GM18502 (cell line): Measurements from ENCODE around the gene ROCK2.
"Not testable (repeated sequence)": the region's sequence is repeated elsewhere in the genome, so short reads cannot be mapped to it uniquely, and the experiment has no call there.

Experiments used
- ATAC-seq: cut with Tn5 transposase; IDR thresholded peaks from one replicate; pipeline ENCODE4 v1.9.1; 2021; ENCODE audit warnings: mild to moderate bottlenecking; ENCODE audit not compliant: unreplicated experiment, poor library complexity

ROCK2 gene

DNA sequence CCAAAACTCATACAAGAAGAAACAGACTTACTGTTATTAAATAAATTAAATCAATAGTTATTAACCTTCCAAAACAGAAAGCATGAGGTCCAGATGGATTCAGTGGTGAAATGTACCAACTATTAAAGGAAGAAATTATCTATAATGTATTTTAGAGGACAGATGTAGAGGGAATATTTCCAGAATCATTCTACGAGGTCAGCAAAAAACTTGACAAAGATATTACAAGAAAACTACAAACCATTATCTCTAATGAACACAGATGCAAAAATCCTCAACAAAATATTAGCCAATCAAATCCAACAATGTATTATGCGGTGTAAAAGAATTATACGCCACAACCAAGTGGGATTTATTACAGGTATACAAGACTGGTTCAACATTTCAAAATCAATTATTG, 63.7 kb downstream of the ROCK2 start:
- ATAC-seq: no peak

DNA sequence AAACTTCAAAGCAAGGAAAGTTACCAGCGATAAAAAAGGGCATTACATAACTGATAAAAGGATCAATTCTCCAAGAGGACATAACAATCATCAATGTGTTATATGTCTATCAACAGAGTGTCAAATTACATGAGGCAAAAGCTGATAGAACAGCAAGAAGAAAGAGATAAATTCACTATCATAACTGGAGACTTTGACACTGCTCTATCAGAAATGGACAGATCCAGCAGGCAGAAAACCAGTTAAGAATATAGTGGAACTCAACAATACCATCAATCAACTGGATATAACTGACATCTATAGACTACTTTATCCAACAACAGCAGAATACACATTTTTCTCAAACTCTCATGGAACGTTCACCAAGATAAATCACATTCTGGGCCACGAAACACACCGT, 65.0 kb downstream of the ROCK2 start:
- ATAC-seq: no peak

DNA sequence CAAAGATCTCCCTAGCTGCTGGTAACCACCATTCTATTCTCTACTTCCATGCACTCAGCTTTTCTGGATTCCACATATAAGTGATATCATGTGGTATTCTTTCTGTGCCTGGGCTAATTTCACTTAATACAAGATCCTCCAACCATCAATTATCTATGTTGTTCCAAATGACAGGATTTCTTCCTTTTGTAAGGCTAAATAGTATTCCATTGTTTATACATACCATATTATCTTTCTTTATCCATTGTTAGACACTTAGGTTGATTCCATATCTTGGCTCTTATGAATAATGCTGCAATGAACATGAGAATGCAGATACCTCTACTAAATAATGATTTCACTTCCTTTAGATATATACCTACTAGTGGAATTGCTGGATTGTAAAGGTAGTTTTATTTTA, 66.2 kb downstream of the ROCK2 start:
- ATAC-seq: no peak

DNA sequence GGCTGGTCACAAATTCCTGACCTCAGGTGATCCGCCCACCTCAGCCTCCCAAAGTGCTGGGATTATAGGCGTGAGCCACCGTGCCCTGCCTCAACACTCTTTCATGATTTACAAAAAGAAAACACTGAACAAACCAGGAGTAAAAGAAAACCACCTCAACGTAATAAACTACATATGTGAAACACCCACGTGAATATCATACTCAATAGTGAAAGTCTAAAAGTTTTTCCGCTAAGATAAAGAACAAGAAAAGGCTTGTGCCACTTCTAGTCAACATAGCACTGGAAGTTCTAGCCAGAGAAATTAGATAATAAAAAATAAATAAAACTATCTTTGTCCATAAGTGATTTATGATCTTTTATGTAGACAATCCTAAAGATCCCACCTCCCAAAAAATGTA, 68.5 kb downstream of the ROCK2 start:
- no peak for ATAC-seq

DNA sequence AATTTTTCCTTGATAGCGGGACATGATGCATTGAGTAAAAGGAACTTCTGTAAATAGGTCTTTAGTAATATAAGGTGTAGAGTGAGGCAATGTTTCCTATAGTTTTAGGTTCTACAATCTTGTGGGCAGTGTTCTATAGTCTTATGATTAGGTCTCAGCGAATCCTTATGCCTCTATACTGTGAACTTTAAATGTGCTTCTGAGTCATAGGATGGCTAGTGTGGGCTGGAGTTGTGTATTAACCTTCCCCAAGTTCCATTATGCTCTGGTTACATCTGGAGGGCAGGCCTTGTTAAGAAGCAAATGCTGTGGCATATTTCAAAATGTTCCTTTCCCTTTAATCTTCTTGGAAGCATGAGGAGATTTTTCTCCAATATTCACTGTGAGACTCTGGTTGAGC, 73.5 kb downstream of the ROCK2 start:
- ATAC-seq: no peak

DNA sequence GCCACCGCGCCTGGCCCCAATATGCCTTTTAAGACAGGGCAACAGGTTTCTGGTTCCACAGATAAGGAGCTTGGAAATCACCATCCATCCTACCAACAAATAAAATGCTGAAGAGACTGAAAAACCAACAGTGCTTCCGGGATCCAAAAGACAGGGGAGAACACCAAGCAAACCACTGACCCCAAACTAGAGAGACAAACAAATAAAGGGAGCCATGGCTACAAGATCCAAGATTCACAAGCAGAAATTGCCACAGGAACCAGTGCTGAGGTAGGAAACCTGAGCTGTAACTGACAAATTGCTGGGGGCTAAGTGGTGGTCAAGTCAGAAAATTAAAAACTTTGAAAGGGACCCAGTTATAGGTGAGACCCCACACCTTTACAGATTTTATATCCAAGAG, 76.5 kb downstream of the ROCK2 start:
- ATAC-seq: no peak

DNA sequence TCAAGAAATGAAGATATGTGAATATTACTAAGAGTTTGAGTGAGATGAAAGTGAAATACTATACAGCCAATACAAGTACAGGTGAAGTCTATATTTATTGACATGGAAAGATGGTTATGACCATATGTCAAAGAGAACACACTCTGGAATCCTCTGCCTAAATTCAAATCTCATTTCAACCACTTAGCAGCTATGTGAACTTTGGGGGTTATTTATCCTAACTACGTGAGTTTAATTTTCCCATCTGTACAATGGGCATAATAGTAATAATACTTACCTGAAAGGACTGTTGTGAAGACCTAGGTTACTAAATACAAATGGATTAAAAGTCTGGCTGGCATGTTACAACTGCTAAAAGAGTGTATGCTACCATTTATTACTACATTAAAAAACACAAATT, 79.6 kb downstream of the ROCK2 start:
- no peak for ATAC-seq

DNA sequence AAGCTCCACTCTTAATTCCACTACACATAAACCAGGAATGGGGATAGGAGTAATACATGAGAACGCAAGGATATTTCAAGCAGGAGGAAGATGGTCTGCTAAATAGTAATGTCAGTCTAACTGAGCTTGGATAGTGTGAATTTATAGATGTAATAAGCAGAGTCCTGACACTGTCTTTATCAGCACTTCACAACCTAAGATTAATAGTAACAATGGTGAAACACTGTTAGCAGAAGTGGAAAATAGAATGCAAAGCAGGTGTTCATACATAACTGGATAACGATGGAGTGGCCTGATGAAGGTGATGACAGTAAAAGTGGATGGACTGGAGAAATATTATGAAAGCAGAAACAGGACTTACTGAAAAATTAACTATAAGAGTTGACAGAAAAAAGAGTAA, 80.4 kb downstream of the ROCK2 start:
- ATAC-seq: no peak

DNA sequence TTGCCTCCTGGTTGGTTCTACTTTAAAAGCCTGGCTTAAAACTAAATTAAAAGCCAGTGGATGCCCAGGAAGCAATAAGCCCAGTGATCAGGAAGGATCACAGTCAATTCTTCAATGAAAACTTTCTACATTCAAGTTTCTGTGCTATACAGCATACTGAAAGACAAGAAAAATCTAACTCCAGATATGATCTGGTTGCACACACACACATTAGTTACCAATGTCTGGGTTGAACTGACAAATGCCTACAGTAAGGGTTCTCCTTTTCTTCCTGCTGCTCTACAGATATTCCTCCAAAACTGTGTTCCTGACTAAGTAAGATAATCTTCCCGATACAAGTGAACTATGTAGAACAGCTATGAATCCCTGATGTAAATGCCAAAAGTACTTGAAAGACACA, 81.3 kb downstream of the ROCK2 start:
- ATAC-seq: no peak

DNA sequence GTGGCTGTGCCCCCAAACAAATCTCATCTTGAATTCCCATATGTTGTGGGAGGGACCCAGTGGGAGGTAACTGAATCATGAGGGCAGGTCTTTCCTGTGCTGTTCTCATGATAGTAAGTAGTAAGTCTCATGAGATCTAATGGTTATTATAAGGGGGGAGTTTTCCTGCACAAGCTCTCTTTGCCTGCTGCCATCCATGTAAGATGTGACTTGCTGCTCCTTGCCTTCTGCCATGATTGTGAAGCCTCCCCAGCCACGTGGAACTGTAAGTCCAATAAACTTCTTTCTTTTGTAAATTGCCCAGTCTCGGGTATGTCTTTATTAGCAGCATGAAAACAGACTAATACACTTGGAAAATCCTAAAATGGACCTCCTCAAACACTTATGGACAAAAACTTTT, 82.0 kb downstream of the ROCK2 start:
- not testable (repeated sequence) for ATAC-seq

DNA sequence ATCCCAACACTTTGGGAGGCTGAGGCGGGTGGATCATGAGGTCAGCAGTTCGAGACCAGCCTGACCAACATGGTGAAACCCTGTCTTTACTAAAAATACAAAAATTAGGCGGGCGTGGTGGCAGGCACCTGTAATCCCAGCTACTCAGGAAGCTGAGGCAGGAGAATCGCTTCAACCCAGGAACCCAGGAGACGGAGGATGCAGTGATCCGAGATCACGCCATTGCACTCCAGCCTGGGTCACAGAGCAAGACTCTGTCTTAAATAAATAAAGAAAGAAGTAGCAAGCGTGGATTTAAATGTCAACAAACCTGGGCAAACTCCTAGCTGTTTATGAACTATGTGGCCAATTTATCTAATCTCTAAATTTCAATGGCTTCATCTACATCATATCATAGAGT, 82.9 kb downstream of the ROCK2 start:
- ATAC-seq: not testable (repeated sequence)

DNA sequence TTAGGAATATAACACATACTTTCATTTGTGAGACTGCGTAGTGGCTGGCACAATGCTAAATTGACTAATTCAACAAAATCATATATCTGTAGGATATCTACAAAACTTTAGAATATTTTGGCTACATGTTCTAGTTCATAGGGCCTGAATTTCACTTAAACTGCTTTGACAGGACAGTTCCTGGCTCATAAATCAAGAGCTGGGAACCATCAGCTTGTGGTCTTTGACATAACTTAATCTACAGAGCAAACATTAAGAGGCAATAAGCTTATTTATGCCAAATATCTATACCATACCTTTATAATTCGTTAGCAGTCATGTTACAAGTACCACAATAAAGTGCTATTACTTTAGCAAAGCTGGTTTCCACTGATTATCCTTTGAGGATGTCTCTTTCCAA, 83.5 kb downstream of the ROCK2 start:
- ATAC-seq: no peak

DNA sequence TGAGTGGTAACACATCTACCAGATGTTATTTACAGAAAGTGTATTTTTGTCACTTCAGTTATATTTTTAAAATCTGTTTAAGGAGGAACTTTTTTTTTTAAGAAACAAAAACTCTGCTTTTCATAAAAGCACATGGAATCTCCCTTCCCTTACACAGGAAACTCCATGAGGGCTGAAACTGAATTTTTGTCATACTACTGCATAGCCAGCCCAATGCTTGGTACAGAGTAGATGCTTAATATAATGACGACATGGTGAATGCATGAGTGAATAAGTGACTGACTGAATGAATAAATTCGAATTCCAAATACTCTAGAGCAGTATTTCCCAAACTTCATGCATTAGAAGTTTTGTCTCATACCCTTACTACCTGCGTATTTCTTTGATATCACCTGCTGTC, 86.5 kb downstream of the ROCK2 start:
- no peak for ATAC-seq

DNA sequence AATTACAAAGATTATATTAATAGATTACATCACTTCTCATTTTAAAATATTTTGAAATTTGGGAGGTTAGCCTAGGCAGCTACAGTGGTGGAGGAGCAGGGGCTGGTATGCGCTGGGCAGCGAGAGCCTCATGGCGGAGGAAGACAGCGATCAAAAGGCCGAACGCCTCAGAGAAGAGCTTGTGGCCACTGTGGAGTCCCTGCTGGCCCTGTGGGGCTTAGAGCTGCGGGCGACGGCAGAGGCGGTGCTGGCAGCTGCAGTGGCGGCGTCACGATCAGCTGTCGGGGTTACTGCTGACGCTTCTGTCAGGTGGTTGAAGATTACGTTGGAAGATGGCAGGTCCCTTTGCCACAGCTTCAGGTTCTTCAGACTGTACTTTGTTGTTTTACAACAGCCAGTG, 87.4 kb downstream of the ROCK2 start:
- no peak for ATAC-seq

DNA sequence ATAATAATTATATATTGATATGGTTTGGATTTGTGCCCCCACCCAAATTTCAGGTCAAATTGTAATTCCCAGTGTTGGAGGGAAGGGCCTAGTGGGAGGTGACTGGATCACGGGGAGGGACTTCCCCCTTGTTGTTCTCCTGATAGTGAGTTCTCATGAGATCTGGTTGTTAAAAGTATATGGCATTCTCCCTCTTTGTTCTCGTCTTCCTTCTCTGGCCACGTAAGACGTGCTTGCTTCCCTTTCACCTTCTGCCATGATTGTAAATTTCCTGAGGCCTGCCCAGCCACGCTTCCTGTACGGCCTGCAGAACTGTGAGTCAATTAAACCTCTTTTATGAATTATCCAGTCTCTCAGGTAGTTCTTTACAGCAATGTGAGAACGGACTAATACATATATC, 88.3 kb downstream of the ROCK2 start:
- no peak for ATAC-seq

DNA sequence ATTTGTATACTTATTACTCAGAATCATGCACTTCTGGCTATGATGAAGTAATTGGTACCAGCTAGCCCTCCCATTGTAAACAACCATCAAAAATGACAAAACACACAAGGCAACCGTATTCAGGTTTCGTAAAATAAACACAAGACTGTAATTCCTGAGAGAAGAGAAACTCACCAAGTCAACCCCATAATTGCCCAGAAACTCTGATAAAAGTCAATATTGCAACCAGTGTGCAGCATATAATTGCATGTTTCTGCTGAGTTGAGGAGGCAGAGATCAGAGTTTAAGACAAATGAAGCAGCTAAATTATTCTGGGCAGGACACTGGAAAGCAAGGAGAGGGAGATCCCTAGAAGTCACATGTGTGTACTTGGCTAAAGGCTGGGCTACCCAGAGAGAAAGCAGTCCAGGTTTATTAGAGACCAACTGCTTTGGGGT, 90.3 kb downstream of the ROCK2 start:
- ATAC-seq: no peak

DNA sequence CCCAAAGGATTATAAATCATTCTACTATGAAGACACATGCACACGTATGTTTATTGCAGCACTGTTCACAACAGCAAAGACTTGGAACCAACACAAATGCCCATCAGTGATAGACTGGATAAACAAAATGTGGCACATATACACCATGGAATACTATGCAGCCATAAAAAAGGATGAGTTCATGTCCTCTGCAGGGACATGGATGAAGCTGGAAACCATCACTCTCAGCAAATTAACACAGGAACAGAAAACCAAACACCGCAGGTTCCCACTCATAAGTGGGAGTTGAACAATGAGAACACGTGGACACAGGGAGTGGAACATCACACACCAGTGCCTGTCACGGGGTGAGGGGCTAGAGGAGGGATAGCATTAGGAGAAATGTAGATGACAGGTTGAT, 92.0 kb downstream of the ROCK2 start:
- not testable (repeated sequence) for ATAC-seq

DNA sequence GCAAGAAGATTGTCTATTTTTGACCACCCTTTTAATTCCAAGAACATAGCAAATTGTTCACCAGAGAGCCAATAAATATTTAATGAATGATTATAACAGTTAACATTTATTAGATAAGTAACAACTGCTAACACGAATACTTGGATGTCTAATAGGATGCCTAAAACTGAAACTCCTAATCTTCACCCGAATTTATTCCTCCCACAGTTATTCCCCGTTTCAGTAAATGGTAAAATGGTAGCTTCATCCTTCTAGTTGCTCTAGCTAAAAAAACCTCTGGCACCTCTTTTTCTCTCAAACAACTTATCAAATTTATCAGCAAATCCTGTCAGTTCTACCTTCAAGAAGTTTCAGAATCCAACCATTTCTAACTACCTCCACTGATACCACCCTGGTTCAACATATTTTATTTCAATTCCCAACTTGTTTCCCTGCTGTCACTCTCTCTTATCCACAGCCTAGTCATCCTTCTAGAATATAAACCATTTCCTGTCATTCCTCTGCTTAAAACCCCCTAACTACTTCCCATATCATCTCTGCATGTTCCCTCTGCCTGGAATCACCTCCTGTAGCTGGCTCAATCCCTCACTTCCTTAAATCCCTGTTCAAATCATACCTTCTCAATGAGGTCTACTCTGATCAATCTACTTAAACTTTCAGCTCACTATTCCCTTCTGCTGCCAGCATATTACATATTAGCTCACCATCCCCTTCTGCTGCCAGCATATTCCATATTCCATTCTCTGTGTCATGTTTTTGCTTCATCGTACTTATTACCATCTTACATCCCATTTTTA, 93.8 kb downstream of the ROCK2 start:
- no peak for ATAC-seq

DNA sequence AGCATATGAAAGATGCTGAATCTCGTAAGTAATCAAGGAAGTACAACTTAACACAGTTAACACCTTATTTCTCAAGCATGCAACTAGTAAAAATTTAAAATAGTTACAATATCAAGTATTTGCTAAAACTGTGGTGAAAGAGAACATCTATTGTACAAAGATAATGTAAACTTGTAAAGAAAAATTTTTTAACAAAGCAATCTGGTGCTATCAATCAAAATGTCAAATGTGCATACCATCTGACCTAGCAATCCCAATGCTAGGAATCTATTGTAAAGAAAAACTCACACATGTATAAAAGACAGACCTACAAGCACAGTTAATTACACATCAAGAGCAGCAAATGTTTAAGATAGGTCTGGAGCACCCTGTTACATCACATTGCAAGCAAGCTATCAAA, 99.1 kb downstream of the ROCK2 start:
- no peak for ATAC-seq

DNA sequence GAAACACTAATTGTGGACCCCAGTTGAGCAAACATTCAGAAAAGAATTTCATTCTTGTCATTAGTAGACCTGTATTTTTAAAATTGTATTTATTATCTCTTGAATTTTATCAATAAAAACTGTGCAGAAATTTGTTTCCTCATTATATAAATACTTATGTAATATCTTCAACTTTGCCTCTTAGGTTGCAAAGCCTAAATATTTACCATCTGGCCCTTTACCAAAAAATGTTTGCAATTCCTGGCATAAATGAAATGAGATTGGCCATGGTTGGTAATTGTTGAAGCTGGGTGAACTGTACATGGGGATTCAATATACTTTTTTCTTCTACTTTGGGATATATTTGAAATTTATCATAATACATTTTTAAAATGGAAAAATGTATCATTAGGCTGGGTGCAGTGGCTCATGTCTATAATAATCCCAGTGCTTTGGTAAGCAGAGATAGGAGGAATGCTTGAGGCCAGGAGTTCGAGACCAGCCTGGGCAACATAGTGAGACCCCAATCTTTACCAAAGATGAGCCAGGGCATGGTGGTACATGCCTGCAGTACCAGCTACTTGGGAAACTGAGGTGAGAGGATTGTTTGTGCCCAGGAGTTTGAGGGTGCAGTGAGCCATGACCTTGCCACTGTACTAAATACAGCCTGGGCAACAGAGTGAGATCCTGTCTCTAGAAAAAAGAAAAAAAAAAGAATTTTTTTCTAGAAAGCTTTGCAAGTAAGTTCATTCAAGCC, 100.2 kb downstream of the ROCK2 start:
- ATAC-seq: no peak

DNA sequence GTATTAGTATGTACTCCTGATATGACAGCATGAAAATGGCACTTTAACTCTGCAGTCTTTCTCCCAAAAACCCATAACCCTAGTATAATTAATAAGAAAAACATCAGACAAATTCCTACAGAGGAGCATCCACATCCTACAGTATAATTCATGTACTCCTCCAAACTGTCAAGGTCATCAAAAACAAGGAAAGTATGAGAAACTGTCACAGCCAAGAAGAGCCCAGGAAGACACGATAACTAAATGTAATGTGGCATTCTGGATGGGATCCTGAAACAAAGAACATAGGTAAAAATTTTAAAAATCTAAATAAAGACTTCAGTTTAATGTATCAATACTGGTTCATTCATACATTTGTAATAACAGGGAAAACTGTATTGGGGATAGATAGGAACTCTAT, 100.9 kb downstream of the ROCK2 start:
- ATAC-seq: no peak
